ENCODE results near the gene ABCE1.

GRCh38 chr4:145090380-145090779, 7.7 kb upstream of the ABCE1 start:
- no peak for TF ChIP-seq CTCF (IDR thresholded peaks at IDR 0.05 in 4 of 5, conservative IDR thresholded peaks at IDR 0.05 in 1 of 5)
- no peak for TF ChIP-seq POLR2A (IDR thresholded peaks at IDR 0.05)

All from gastrocnemius medialis (tissue), 4 donors.